Panc1 (cell line): ENCODE results near the gene SDK1. TPM values are rescaled to one million over a fixed set of nuclear protein-coding genes. Genes with fewer than 3 reads are reported as not detected.
A peak's percentile ranks its signal among the peaks of the same experiment; 100 is the strongest.

Source experiments
- ATAC-seq: fragments of 200-7000 bp; cut with Tn5 transposase; 2 replicates; pipeline ENCODE4 v1.9.1; 2020; ENCODE audit warnings: mild to moderate bottlenecking, moderate library complexity
- BruUV-seq: library from RNA; stranded (reverse); fragments of 400-500 nt; replicated peaks from 2 replicates; lab custom pipeline; 2021; lab: Mats Ljungman, UMichigan
- CTCF ChIA-PET: fragments of 300-600 bp; sonication (Branson Sonifier 250); formaldehyde crosslinking; loops from one replicate; lab custom pipeline; 2022; ENCODE audit warnings: antibody characterized with exemption; lab: Charles Lee
- POLR2A ChIA-PET: fragments of 300-600 bp; sonication (Branson Sonifier 250); formaldehyde crosslinking; loops from one replicate; lab custom pipeline; 2022; ENCODE audit warnings: antibody characterized with exemption; lab: Charles Lee
- DNase-seq: peaks from one replicate; pipeline ENCODE4 v3.0.0-alpha.2; 2010; ENCODE audit warnings: low read depth, low spot score
- H3K27ac ChIP-seq: 2 replicates; pipeline ENCODE4 v1.5.1; 2011; ENCODE audit warnings: mild to moderate bottlenecking, low read length, inconsistent platforms
- H3K27me3 ChIP-seq: fragments of 200-500 bp; sonication (Bioruptor generic); 2 replicates; pipeline ENCODE4 v1.6.0; 2014; ENCODE audit warnings: low read length, inconsistent platforms; ENCODE audit not compliant: control insufficient read depth, insufficient read depth
- H3K36me3 ChIP-seq: fragments of 200-500 bp; sonication (Bioruptor generic); 2 replicates; pipeline ENCODE4 v1.5.1; 2014; ENCODE audit warnings: inconsistent platforms, mild to moderate bottlenecking, low read length, moderate library complexity; ENCODE audit not compliant: control insufficient read depth, insufficient read depth
- H3K4me1 ChIP-seq: 2 replicates; pipeline ENCODE4 v1.5.1; 2011; ENCODE audit warnings: inconsistent platforms, mild to moderate bottlenecking, low read length, moderate library complexity; ENCODE audit not compliant: control insufficient read depth, insufficient read depth
- H3K4me3 ChIP-seq, 2 experiments: 2 replicates each; pipeline ENCODE4 v1.5.1; 2011 to 2012; ENCODE audit warnings: low read depth in 2 of 2, low read length in 2 of 2, mild to moderate bottlenecking in 2 of 2, inconsistent platforms in 1 of 2, moderate library complexity in 1 of 2
- H3K9me3 ChIP-seq: fragments of 200-500 bp; sonication (Bioruptor generic); 2 replicates; pipeline ENCODE4 v1.5.1; 2014; ENCODE audit warnings: low read depth, mild to moderate bottlenecking, inconsistent platforms, low read length, moderate library complexity; ENCODE audit not compliant: control insufficient read depth, insufficient read depth
- CTCF ChIP-seq: fragments of 450-650 bp; IDR thresholded peaks from 2 replicates; pipeline ENCODE4 v1.5.1; 2017; ENCODE audit warnings: mild to moderate bottlenecking
- POLR2AphosphoS5 ChIP-seq: IDR thresholded peaks from 2 replicates; pipeline ENCODE4 v1.6.1; 2012; ENCODE audit warnings: mild to moderate bottlenecking, low read depth, low read length, moderate library complexity
- REST ChIP-seq, 2 experiments: IDR thresholded peaks; 2 replicates each; pipeline ENCODE4 v1.6.1; 2011 to 2012; ENCODE audit warnings: low read depth in 2 of 2, control low read depth in 1 of 2, low read length in 1 of 2, mild to moderate bottlenecking in 1 of 2, moderate library complexity in 1 of 2; ENCODE audit not compliant: insufficient read depth in 1 of 2
- SIN3A ChIP-seq: IDR thresholded peaks from 2 replicates; pipeline ENCODE4 v1.6.1; 2012; ENCODE audit warnings: low read depth, mild to moderate bottlenecking, low read length, moderate library complexity, borderline replicate concordance; ENCODE audit not compliant: insufficient read depth
- TCF7L2 ChIP-seq: IDR thresholded peaks from 2 replicates; pipeline ENCODE4 v1.6.1; 2011; ENCODE audit warnings: mild to moderate bottlenecking, low read depth, low read length, inconsistent platforms
- in situ Hi-C: cut with HindIII; loops from 2 replicates; pipeline ENCODE4 v1.10.0; 2016; ENCODE audit warnings: low sequenced_read_pairs, low pct_unique_long_range_greater_than_20kb
- intact Hi-C: fragments of 100-400 bp; cut with micrococcal nuclease; formaldehyde crosslinking; loops from one replicate; pipeline ENCODE4 v1.10.0; 2022; ENCODE audit not compliant: unreplicated experiment
- total RNA-seq: library from RNA; stranded (reverse); gene quantifications from one replicate; pipeline ENCODE4 v1.2.1, GENCODE V29; 2021; ENCODE audit not compliant: unreplicated experiment

The SDK1 gene
- total RNA-seq, 1 experiment from 2014 or later: 47.4 TPM

GRCh38 chr7:3277604-3278572 lies 23.2 kb upstream of the SDK1 start:
- Histone ChIP-seq H3K27ac (no peak overlapping the region), H3K4me3 (no peak overlapping the region), H3K4me1 (peaks cover 7% of the 10 kb centered on the region), H3K36me3 (no peaks in the 10 kb centered on the region), H3K27me3 (no peaks in the 10 kb centered on the region), H3K9me3 (no peaks in the 10 kb centered on the region)
- ChIA-PET CTCF (no interaction called here), POLR2A (no interaction called here)
- TF ChIP-seq CTCF: no peak
- no peak for TF ChIP-seq SIN3A
- TF ChIP-seq POLR2AphosphoS5: no peak
- TF ChIP-seq TCF7L2: no peak
- no peak for TF ChIP-seq REST (IDR thresholded peaks at IDR 0.05; ENCODE audit: insufficient read depth in 1 of 2, low read depth in 2 of 2, low read length in 1 of 2)
- intact Hi-C loops: no loop called here
- DNase-seq: no peak
- in situ Hi-C loops: no loop called here
- no peak for ATAC-seq
- BruUV-seq: no TSS peak

DNA sequence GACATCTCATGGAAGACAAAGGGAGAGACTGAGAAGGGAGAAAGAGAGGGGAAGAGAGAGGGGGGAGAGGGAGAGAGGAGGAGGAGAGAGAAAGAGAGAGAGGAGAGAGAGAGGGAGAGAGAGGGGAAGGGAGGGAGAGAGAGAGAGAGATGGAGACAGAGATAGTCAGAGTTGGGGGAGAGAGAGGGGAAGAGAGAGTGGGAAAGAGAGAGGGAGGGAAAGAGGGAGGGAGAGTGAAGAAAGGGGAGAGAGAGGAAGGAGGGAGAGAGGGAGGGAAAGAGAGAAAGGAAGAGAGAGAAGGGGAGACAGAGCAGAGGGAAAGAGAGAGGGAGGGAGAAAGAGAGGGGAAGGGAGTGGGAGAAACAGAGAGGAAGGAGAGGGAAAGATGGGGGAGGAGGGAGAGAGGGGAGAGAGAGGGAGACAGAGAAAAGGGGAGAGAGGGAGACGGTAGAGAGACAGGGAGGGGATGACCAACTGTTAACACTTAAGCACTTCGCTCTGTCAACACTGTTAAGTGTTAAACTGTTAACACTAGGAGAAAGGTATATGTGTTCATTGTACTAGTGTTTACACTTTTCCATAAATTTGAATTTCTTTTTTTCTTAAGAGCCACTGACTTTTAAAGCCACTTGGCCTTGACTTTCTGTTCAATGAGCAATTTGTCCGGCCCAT lies 21.8 kb upstream of the SDK1 start:
- Histone ChIP-seq H3K27ac (no peak overlapping the region; the same call in 1 of the 2 replicates), H3K4me3 (no peak overlapping the region), H3K4me1 (no peaks in the 10 kb centered on the region), H3K9me3 (no peaks in the 10 kb centered on the region), H3K36me3 (no peaks in the 10 kb centered on the region), H3K27me3 (no peaks in the 10 kb centered on the region)
- no peak for DNase-seq
- POLR2A ChIA-PET: no interaction called here
- peak; percentile 46; the same call in 1 of the 2 replicates for ATAC-seq
- BruUV-seq: no TSS peak
- in situ Hi-C loops: no loop called here
- intact Hi-C loops: no loop called here
- CTCF ChIA-PET: no interaction called here
- no peak for TF ChIP-seq POLR2AphosphoS5
- TF ChIP-seq CTCF: no peak
